ENCODE measurements around the gene TTC36. TPM values are rescaled to one million over a fixed set of nuclear protein-coding genes. Genes with fewer than 3 reads are reported as not detected.
A peak's percentile ranks its signal among the peaks of the same experiment; 100 is the strongest.

Gene TTC36
- total and polyA plus RNA-seq, 2 of the 13 experiments (the other 11 are each of a cell fraction or from before 2014, with no cell fraction given), result 0.13 to 0.40 TPM

- H3K27me3 ChIP-seq (ENCODE audit: control insufficient read depth in 1 of 2, insufficient read depth in 2 of 2, low read length in 2 of 2), result no peaks in the 10 kb centered on the region; a peak in 1 of 5 replicates
- peaks cover 0 to 7% of the 10 kb centered on the region in 2 experiments; a peak in 3 of 5 replicates for H3K36me3 ChIP-seq (replicated peaks in 1 of 2; ENCODE audit: control insufficient read depth in 1 of 2, insufficient read depth in 2 of 2, low read length in 2 of 2)
- CTCF ChIA-PET (ENCODE audit: low intra/inter-chr PET ratio, low total read pairs), result no interaction called here
- in situ Hi-C loops (cut with HindIII; ENCODE audit: extremely low pct_ligation_motif_present, low pct_unique_long_range_greater_than_20kb), result no loop called here
- H3K4me1 ChIP-seq (ENCODE audit: insufficient read depth, low read length), result peaks cover 59% of the 10 kb centered on the region
- peak overlapping the region; percentile 83 for H3K4me2 ChIP-seq (ENCODE audit: low read depth, low read length)
- H3K9ac ChIP-seq (ENCODE audit: insufficient read depth, low read depth, low read length), result no peak overlapping the region
- no peak overlapping the region for H3K27ac ChIP-seq (ENCODE audit: extremely low read length, insufficient read depth, low read length)
- no TSS peak for BruUV-seq (replicated peaks)
- DNase-seq (ENCODE audit: low spot score), result no peak
- H4K20me1 ChIP-seq (ENCODE audit: insufficient read depth, low read length), result peaks cover 57% of the 10 kb centered on the region
- ATAC-seq, result no peak
- H2AFZ ChIP-seq (ENCODE audit: low read length), result no peak overlapping the region
- no peak for FAIRE-seq
- 89% methylated on average over 7 of the region's 7 CpGs for WGBS (ENCODE audit: low lambda C conversion rate)
- H3K4me3 ChIP-seq (replicated peaks in 1 of 3; ENCODE audit: insufficient read depth in 1 of 3, low read depth in 2 of 3, low read length in 3 of 3), result peak overlapping the region in 2 of 3 experiments; percentile 94 to 97; a peak in 3 of 6 replicates
- POLR2A ChIA-PET, result interaction anchor here (0.7 kb wide), 1 partner anchor 46 kb away, joined by 3 read pairs; no protein-coding TSS in a partner anchor
- no peaks in the 10 kb centered on the region for H3K9me3 ChIP-seq (ENCODE audit: low read length)
- intact Hi-C loops (cut with micrococcal nuclease; ENCODE audit: unreplicated experiment), result loop anchor here (5.0 kb wide), 1 partner anchor 33 kb away; the partner anchor contains the start of gene PHLDB1
- H3K79me2 ChIP-seq (ENCODE audit: insufficient read depth, low read length), result peaks cover 72% of the 10 kb centered on the region
- TF ChIP-seq ZBTB38 (CRISPR knock-in tag; IDR thresholded peaks at IDR 0.05) (0 out of 2 replicates have a peak, but pooled peaks have one; percentile 14), ZBTB33 (CRISPR knock-in tag; IDR thresholded peaks at IDR 0.05) (peak; percentile 79), ZNF121 (CRISPR knock-in tag; IDR thresholded peaks at IDR 0.05) (peak; percentile 96), ESRRA (CRISPR knock-in tag; IDR thresholded peaks at IDR 0.05; ENCODE audit: low read depth) (no peak)
- TF ChIP-seq, protein P1, sequence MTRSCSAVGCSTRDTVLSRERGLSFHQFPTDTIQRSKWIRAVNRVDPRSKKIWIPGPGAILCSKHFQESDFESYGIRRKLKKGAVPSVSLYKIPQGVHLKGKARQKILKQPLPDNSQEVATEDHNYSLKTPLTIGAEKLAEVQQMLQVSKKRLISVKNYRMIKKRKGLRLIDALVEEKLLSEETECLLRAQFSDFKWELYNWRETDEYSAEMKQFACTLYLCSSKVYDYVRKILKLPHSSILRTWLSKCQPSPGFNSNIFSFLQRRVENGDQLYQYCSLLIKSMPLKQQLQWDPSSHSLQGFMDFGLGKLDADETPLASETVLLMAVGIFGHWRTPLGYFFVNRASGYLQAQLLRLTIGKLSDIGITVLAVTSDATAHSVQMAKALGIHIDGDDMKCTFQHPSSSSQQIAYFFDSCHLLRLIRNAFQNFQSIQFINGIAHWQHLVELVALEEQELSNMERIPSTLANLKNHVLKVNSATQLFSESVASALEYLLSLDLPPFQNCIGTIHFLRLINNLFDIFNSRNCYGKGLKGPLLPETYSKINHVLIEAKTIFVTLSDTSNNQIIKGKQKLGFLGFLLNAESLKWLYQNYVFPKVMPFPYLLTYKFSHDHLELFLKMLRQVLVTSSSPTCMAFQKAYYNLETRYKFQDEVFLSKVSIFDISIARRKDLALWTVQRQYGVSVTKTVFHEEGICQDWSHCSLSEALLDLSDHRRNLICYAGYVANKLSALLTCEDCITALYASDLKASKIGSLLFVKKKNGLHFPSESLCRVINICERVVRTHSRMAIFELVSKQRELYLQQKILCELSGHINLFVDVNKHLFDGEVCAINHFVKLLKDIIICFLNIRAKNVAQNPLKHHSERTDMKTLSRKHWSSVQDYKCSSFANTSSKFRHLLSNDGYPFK (CRISPR knock-in tag; IDR thresholded peaks at IDR 0.05; ENCODE audit: borderline replicate concordance), result no peak
- TF ChIP-seq, protein P2, sequence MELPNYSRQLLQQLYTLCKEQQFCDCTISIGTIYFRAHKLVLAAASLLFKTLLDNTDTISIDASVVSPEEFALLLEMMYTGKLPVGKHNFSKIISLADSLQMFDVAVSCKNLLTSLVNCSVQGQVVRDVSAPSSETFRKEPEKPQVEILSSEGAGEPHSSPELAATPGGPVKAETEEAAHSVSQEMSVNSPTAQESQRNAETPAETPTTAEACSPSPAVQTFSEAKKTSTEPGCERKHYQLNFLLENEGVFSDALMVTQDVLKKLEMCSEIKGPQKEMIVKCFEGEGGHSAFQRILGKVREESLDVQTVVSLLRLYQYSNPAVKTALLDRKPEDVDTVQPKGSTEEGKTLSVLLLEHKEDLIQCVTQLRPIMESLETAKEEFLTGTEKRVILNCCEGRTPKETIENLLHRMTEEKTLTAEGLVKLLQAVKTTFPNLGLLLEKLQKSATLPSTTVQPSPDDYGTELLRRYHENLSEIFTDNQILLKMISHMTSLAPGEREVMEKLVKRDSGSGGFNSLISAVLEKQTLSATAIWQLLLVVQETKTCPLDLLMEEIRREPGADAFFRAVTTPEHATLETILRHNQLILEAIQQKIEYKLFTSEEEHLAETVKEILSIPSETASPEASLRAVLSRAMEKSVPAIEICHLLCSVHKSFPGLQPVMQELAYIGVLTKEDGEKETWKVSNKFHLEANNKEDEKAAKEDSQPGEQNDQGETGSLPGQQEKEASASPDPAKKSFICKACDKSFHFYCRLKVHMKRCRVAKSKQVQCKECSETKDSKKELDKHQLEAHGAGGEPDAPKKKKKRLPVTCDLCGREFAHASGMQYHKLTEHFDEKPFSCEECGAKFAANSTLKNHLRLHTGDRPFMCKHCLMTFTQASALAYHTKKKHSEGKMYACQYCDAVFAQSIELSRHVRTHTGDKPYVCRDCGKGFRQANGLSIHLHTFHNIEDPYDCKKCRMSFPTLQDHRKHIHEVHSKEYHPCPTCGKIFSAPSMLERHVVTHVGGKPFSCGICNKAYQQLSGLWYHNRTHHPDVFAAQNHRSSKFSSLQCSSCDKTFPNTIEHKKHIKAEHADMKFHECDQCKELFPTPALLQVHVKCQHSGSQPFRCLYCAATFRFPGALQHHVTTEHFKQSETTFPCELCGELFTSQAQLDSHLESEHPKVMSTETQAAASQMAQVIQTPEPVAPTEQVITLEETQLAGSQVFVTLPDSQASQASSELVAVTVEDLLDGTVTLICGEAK (IDR thresholded peaks at IDR 0.05), result no peak
- TF ChIP-seq, protein P2 (CRISPR knock-in tag; IDR thresholded peaks at IDR 0.05), result no peak
These were observed 47.4 kb downstream of the TTC36 start for GRCh38 chr11:118574636-118575035.

Measured in HepG2 (cell line).